ENCODE results near the gene CLIC1. TPM values are rescaled to one million over a fixed set of nuclear protein-coding genes. Genes with fewer than 3 reads are reported as not detected.

The CLIC1 gene
- total and polyA plus RNA-seq, 2 experiments from 2014 or later = 269 to 296 TPM

DNA sequence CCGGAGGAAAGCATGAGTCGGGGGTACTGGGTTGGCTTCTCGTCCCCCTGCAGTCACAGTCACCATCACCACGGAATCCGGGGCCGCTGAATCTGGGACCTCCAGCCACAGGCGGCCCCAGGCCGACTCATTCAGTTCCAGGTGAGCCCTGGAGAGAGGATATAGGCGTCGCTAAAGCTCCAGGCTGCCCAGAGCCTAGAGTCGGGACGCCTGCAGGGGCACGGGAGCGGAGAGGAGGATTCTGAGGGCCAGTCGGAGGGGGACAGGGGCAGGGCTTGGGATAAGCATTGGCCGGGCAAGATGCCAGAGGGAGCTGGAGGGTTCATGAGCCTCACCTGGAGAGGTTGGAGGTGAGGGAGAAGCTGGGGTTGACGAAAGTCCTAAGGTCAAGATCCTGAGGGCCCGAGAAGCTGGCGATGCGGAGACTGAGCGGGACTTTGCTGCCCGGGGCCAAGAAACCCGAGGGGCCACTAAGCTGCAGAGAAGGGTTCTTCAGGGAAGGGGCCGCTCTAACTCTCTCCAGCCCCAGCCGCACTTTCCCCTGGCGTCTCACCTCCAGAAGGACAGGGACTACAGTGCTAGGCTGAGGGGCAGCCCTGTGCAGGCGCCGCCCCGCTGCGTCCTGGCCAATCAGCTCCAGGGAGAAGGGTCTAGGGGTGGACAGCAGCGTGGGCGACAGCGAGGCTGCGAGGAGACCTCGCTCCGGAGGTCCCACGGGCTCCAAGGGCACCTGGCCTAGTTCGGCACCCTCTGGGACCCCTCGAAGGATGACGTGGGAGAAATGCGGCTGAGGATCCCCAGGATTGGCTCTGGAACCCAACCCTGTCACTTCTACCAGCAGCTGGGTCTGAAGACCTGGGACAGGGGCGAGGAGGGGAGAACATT lies 29.8 kb upstream of the CLIC1 start (continued):
- TF ChIP-seq ZNF114 (CRISPR knock-in tag; IDR thresholded peaks at IDR 0.05) (no peak), NANOG (IDR thresholded peaks at IDR 0.05; ENCODE audit: borderline replicate concordance) (no peak), EZH2 (IDR thresholded peaks at IDR 0.05; ENCODE audit: low read depth, unreplicated experiment) (no peak), EZH2phosphoT487 (IDR thresholded peaks at IDR 0.05; ENCODE audit: unreplicated experiment) (no peak)
- TF ChIP-seq, protein P1, sequence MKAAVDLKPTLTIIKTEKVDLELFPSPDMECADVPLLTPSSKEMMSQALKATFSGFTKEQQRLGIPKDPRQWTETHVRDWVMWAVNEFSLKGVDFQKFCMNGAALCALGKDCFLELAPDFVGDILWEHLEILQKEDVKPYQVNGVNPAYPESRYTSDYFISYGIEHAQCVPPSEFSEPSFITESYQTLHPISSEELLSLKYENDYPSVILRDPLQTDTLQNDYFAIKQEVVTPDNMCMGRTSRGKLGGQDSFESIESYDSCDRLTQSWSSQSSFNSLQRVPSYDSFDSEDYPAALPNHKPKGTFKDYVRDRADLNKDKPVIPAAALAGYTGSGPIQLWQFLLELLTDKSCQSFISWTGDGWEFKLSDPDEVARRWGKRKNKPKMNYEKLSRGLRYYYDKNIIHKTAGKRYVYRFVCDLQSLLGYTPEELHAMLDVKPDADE (IDR thresholded peaks at IDR 0.05) = no peak
- TF ChIP-seq, protein P2, sequence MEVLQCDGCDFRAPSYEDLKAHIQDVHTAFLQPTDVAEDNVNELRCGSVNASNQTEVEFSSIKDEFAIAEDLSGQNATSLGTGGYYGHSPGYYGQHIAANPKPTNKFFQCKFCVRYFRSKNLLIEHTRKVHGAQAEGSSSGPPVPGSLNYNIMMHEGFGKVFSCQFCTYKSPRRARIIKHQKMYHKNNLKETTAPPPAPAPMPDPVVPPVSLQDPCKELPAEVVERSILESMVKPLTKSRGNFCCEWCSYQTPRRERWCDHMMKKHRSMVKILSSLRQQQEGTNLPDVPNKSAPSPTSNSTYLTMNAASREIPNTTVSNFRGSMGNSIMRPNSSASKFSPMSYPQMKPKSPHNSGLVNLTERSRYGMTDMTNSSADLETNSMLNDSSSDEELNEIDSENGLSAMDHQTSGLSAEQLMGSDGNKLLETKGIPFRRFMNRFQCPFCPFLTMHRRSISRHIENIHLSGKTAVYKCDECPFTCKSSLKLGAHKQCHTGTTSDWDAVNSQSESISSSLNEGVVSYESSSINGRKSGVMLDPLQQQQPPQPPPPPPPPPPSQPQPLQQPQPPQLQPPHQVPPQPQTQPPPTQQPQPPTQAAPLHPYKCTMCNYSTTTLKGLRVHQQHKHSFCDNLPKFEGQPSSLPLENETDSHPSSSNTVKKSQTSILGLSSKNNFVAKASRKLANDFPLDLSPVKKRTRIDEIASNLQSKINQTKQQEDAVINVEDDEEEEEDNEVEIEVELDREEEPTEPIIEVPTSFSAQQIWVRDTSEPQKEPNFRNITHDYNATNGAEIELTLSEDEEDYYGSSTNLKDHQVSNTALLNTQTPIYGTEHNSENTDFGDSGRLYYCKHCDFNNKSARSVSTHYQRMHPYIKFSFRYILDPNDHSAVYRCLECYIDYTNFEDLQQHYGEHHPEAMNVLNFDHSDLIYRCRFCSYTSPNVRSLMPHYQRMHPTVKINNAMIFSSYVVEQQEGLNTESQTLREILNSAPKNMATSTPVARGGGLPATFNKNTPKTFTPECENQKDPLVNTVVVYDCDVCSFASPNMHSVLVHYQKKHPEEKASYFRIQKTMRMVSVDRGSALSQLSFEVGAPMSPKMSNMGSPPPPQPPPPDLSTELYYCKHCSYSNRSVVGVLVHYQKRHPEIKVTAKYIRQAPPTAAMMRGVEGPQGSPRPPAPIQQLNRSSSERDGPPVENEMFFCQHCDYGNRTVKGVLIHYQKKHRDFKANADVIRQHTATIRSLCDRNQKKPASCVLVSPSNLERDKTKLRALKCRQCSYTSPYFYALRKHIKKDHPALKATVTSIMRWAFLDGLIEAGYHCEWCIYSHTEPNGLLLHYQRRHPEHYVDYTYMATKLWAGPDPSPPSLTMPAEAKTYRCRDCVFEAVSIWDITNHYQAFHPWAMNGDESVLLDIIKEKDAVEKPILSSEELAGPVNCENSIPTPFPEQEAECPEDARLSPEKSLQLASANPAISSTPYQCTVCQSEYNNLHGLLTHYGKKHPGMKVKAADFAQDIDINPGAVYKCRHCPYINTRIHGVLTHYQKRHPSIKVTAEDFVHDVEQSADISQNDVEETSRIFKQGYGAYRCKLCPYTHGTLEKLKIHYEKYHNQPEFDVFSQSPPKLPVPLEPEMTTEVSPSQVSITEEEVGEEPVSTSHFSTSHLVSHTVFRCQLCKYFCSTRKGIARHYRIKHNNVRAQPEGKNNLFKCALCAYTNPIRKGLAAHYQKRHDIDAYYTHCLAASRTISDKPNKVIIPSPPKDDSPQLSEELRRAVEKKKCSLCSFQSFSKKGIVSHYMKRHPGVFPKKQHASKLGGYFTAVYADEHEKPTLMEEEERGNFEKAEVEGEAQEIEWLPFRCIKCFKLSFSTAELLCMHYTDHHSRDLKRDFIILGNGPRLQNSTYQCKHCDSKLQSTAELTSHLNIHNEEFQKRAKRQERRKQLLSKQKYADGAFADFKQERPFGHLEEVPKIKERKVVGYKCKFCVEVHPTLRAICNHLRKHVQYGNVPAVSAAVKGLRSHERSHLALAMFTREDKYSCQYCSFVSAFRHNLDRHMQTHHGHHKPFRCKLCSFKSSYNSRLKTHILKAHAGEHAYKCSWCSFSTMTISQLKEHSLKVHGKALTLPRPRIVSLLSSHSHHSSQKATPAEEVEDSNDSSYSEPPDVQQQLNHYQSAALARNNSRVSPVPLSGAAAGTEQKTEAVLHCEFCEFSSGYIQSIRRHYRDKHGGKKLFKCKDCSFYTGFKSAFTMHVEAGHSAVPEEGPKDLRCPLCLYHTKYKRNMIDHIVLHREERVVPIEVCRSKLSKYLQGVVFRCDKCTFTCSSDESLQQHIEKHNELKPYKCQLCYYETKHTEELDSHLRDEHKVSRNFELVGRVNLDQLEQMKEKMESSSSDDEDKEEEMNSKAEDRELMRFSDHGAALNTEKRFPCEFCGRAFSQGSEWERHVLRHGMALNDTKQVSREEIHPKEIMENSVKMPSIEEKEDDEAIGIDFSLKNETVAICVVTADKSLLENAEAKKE (CRISPR knock-in tag; IDR thresholded peaks at IDR 0.05) = no peak

DNA sequence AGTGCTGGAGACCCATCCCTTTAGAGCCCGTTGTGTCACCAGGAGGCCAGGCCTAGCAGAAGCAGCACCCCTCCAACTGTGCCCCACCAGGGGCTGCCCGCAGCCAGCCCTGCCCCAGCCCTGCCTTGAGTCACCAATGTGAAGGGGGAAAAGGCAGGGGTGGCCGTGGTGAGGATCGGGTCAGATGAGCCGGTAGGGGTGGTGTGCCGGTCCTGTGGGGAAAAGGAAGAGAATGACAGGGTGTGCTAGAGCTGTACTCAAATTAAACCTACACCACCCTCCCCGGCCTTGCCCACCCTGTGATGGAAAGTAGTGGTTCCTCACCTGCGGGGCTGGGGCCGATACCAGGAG lies 29.2 kb upstream of the CLIC1 start:
- Histone ChIP-seq H3K4me1 (ENCODE audit: insufficient read depth) (peaks cover 14% of the 10 kb centered on the region), H3K4me3 (peak overlapping the region; percentile 60; the same call in 1 of the 2 replicates), H3K36me3 (ENCODE audit: insufficient read depth) (no peaks in the 10 kb centered on the region), H3F3A (replicated peaks; ENCODE audit: low read depth) (0 out of 2 replicates have a peak, but pooled peaks cover 2% of the 10 kb centered on the region), H3K27me3 (ENCODE audit: insufficient read depth) (no peaks in the 10 kb centered on the region), H3K27ac (ENCODE audit: low read depth) (no peak overlapping the region), H3K9me2 (ENCODE audit: insufficient read depth) (no peaks in the 10 kb centered on the region), H3K4me2 (peak overlapping the region; percentile 86; the same call in 1 of the 2 replicates), H3K79me2 (replicated peaks; ENCODE audit: insufficient read depth) (no peaks in the 10 kb centered on the region), H2AFZ (no peak overlapping the region; the same call in 1 of the 2 replicates), H4K20me1 (replicated peaks; ENCODE audit: insufficient read depth) (no peaks in the 10 kb centered on the region)
- Mint-ChIP-seq H3K4me3 (peak overlapping the region; percentile 41; the same call in 1 of the 3 replicates), H3K9me3 (no peaks in the 10 kb centered on the region; the same call in 2 of the 3 replicates), H3K36me3 (ENCODE audit: low read depth) (peaks cover 11% of the 10 kb centered on the region), H3K27ac (no peak overlapping the region), H3K4me1 (peaks cover 24% of the 10 kb centered on the region), H3K27me3 (ENCODE audit: insufficient read depth, low read depth, poor library complexity) (peaks cover 15% of the 10 kb centered on the region)
- TF ChIP-seq ZNF331 (CRISPR knock-in tag; IDR thresholded peaks at IDR 0.05; ENCODE audit: low read depth) (no peak), ZNF114 (CRISPR knock-in tag; IDR thresholded peaks at IDR 0.05) (no peak)
- ATAC-seq (no peak), DNase-seq (ENCODE audit: low spot score) (no peak)
